Left cardiac atrium (tissue), 4 donors: Measurements from ENCODE around the gene SRR. TPM values are rescaled to one million over a fixed set of nuclear protein-coding genes. Genes with fewer than 3 reads are reported as not detected.

Experiments
- ATAC-seq, 2 donors: fragments of 200-7000 bp; cut with Tn5 transposase; one replicate each; pipeline ENCODE4 v1.9.1; 2020; ENCODE audit warnings: mild to moderate bottlenecking in 2 of 2, moderate library complexity in 2 of 2
- DNase-seq: peaks from one replicate; pipeline ENCODE4 v3.0.0-alpha.2; 2020
- intact Hi-C, 2 donors: fragments of 100-400 bp; cut with DNase I; formaldehyde crosslinking; loops; one replicate each; pipeline versions ENCODE4 v1.14.1 to v1.15.1; 2022 to 2023
- total RNA-seq, 2 donors: library from RNA; stranded (reverse); fragmentation: NEBNext Ultra II Directional; extraction: Animal tissue kit (Norgen Biotek cat#: 25700); gene quantifications; one replicate each; pipeline ENCODE4 v1.2.1, GENCODE V29; 2021
- donor health status: DM: no; HTN: yes; CAD: no.
- donor health status: DM: no; HTN: yes; CAD: no; lungs with severe emphysema.
- donor health status: DM: yes; HTN: yes; CAD: no.
- donor health status: Dilated cardiomyopathy.

The SRR gene
- total RNA-seq, 2 donors from 2014 or later, result 8.7 to 14.5 TPM

DNA sequence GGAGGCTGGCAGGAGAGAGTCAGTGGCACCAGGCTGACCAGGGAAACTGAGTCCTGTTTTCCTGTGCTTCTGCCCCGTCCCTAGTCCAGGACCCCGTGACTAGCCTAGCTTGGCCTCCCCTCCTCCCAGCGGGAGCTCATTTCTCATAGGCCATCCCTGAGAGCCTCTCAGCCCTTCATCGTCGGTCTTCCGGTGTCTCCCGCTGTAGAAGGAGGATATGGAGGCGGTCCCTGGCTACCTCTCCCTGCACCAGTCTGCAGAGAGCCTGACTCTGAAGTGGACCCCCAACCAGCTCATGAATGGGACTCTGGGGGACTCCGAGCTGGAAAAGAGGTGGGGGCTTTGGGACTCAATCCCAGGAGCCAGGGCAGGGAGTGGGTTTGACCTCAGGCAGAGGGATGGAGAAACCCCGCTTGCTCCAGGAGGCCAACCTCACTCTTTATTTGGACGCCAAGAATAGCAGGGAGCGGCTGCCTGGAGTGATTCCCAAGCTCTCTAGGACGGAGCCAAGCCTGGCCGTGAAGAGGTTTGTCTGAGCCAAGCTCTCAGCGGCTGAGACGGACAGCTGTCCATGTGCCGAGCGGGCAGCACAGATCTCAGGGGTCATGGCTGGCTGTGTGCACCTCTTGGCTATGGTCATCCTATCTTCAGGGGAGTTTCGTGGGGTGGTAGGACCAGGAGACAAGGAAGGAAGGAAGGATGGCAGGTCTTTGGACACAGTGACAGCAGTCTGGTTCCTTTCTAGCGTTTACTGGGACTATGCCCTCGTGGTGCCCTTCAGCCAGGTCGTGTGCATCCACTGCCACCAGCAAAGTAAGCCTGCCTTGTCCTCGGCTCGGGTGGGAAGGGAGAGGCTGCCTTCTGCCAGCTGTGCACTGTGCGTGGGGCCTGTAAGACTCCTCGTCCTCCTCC is 60.4 kb downstream of the SRR start:
- intact Hi-C loops, result loop anchor here in 1 of 2 donors (10.0 kb wide), 1 partner anchor 51 kb away; no protein-coding TSS in a partner anchor
- ATAC-seq, result peak; percentile 77 to 79
- peak; percentile 77 for DNase-seq

DNA sequence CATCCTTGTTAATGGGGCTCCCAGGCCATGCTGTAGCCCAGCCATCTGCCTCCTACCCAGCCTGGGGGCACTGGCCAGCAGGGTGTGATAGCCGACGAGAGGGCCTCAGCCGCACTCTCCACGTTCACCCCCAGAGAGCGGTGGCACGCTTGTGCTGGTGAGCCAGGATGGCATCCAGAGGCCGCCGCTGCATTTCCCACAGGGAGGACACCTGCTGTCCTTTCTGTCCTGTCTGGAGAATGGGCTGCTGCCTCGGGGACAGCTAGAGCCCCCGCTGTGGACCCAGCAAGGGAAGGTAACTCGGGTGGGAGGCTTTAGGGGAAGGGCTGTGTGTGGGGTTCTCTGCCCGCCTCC is 61.0 kb downstream of the SRR start:
- intact Hi-C loops, result loop anchor here in 1 of 2 donors (10.0 kb wide), 1 partner anchor 50 kb away; no protein-coding TSS in a partner anchor
- ATAC-seq, result no peak
- DNase-seq, result no peak

DNA sequence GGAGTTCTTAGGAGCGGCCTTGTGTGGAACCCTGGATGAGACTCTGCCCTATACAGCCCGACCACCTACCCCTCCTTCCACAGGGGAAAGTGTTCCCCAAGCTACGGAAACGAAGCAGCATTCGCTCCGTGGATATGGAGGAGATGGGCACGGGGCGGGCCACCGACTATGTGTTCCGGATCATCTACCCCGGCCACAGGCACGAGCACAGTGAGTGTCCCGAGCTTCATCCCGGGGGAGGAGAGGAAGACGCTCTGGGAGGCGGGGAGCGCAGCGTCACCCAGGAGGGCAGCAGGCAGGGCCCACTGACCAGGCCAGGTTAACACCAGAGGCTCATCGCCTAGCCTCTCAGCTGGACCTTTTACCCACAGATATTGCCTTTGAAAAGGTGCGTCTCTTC is 61.4 kb downstream of the SRR start:
- intact Hi-C loops, result loop anchor here in 1 of 2 donors (10.0 kb wide), 1 partner anchor 50 kb away; no protein-coding TSS in a partner anchor
- DNase-seq, result no peak
- no peak for ATAC-seq

DNA sequence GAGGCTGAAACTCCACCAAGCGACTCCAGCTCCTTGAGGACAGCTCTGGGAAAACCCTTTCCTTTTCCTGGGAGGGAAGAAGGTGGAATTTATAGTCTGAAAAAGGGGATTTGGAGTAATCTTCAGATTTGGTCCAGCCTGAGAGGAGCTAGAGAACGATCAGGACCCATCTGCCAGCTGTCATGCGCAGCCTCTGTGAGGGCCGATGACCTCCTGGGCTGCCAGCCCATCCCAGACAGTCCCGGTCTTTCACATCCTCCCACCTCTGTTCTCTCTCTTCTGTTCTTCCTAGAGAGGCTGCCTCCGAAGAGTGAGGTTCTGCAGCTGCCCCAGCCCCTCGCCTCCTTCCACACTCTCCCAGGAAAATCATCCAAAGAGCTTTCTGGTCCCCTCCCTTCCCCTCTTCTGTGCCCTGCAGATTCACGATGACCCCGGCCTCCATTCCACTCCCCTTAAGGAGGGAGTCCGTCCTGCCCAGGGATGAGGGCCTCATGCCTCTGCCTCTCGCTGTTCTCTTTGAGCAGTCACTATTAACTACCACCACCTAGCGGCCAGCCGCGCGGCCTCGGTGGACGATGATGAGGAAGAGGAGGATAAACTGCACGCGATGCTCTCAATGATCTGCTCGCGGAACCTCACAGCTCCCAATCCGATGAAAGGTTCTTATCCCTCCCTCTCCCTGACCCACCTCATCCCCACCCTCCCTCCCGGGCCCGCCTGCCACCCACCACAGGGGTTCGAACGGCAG is 63.2 kb downstream of the SRR start:
- no peak for DNase-seq
- intact Hi-C loops, result loop anchor here in 1 of 2 donors (10.0 kb wide), 1 partner anchor 48 kb away; no protein-coding TSS in a partner anchor
- ATAC-seq, result no peak

DNA sequence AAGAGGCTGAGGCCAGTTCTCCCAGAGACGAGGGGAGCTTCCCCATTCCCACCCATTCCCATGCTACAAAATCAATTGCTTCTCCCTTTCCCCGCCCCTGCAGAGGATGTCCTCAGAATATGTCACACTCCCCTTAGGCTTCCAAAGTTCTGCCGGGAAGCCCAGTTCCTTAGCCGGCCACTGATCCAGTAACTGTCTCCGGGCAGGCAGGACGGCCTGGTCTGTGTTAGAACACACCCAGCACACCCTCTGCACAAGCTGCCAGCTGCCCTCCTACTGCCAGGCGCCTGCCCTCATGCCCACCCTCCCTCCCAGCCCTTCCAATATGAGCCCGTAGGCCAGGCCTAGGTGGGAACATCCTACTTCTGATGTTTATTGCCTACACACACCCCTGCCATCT is 64.6 kb downstream of the SRR start:
- intact Hi-C loops, result loop anchor here in 1 of 2 donors (10.0 kb wide), 1 partner anchor 46 kb away; no protein-coding TSS in a partner anchor
- ATAC-seq (peak in 1 of 2 donors; percentile 45), DNase-seq (no peak)

DNA sequence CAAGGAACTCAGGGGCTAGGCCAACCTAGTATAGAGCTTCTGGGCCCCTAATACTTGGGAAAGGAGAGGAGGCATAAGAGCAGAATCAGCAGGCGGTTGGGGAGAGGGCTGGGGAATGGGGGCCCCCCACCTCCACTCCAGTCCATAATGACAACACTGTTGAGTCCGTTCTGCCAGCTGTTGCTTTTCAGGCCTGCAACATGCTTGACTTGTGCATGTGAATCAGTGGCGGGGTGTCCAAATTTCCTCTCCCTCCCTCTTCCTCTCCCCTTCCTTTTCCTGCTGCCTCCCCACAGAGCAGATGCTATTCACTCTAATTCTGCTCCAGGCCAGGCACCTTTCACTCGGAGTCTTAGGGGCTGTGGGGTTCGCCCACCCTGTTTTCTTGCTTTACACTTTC is 65.3 kb downstream of the SRR start:
- ATAC-seq (no peak), DNase-seq (no peak)
- intact Hi-C loops, result loop anchor here in 1 of 2 donors (10.0 kb wide), 1 partner anchor 46 kb away; no protein-coding TSS in a partner anchor

DNA sequence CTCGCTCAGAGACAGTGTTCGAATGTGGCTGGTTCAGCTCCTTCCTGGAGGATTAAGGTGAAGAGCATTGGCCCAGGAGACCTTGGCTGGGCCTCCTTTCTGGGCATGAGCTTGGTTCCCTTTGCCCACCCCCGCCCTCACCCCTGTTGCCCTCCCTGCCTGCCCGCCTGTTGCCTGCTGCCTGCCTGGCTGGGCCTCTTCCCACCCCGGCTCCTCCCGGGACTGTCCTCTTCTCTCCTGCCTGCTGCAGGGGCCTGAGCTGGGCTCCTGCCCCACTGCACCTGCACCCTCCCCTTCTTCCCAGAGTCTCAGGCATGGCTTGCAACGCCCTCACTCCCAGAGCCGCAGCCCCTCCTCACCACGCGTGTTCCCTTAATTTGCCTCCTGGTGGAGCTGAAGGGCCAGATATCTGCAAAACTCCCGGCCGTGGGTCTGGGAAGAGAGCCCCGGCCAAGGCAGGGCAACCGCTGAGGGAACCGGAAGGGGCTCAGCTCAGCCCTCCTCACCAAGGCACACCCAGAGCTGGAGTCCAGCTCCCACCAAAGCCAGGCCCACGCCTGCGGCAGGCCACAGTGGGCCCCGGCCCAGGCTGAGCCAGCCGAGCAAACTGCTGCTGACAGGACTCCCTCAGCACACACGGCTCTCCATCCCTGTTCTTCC is 65.9 kb downstream of the SRR start:
- intact Hi-C loops, result loop anchor here in 1 of 2 donors (10.0 kb wide), 1 partner anchor 45 kb away; no protein-coding TSS in a partner anchor

DNA sequence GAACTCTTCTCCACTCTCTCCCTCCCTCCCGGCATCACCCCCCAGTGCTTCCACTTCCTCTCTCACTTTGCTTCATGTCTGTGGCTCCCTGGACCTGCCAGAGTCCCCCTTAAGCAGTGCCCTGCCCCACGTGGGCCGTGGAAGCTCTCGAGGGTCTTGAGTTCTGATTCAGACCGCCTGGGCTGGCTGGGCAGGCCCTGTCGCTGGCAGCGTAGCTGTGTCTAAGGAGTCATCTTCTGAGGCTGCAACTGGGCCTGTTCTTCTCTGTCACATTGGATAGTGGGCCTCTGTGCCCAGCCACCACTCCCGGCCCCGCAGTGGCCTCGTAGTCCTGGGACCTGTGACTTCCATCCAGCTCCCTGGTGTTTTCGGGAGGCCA is 66.5 kb downstream of the SRR start:
- intact Hi-C loops, result no loop called here

More for the DNA sequence above, 65.9 kb downstream of the SRR start:
- DNase-seq (no peak), ATAC-seq (peak; percentile 3 to 17)

DNA sequence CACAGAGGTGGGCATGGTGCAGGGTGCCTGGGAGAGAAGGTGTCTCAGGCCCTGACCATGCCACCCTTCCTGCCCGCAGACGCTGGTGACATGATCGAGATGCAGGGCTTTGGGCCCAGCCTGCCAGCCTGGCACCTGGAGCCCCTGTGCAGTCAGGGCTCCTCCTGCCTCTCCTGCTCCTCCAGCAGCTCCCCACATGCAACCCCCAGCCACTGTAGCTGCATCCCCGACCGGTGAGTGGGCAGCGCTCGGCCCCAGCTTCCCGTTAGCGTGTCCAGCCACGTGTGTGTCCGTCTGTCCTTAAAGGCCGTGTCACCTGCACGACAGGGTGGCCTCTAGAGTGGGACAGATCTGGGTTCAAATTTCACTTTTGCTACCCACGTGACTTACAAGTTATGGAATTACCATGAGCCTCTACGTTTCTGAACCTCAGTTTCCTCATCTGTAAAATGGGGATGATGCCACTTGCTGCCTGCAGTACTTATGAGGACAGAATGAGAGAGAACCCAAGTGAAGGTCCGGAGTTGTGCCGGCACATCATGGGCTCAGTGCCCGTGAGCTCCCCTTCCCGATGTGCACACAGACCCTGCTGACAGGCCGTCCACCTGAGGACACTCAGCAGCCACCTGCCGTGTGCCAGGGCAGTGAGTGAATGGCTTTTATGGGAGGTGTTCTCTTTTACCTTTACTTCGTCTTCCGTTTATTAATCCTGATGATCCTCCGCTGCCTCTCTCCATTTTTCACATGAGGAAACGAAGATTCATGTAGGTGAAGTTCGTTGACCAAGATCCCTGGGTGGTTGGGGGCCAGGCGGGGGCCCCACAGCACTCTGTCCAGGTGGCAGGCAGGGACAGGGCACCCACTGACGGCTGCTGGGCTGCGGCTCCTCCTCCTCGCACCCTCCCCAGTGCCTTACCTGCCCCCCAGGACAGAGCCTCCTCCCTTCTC is 67.7 kb downstream of the SRR start:
- ATAC-seq (no peak), DNase-seq (no peak)
- intact Hi-C loops, result no loop called here

More for the DNA sequence above, 66.5 kb downstream of the SRR start:
- DNase-seq, result no peak
- ATAC-seq, result no peak

DNA sequence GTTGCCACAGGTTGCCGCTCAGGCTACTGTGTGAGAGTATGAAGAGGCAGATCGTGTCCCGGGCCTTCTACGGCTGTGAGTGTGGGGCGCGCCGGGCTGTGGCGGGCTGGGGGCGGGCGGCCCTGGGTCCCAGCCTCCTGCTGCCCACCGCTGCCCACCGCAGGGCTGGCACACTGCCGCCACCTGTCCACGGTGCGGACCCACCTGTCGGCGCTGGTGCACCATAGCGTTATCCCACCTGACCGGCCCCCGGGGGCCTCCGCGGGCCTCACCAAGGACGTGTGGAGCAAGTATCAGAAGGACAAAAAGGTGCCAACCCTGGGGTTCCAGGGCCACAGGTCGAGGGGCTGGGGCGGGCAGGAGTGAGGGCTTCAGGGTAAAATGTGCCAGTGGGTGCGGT is 68.4 kb downstream of the SRR start:
- ATAC-seq (no peak), DNase-seq (no peak)
- intact Hi-C loops, result no loop called here

DNA sequence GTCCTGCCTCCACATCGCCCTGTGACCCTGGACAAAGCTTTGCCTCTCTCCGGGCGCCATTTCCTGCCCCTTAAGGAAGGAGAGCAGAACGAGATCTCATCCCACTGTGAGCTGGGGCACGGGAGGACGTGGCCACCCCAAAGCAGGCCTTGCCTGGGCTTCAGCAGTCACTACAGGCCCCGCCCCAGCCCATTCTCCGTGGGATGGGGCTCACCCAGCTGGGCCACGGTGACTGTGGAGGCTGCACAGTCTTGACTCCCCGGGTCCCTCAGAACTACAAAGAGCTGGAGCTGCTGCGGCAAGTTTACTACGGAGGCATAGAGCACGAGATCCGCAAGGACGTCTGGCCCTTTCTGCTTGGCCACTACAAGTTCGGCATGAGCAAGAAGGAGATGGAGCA is 68.9 kb downstream of the SRR start:
- DNase-seq, result no peak

DNA sequence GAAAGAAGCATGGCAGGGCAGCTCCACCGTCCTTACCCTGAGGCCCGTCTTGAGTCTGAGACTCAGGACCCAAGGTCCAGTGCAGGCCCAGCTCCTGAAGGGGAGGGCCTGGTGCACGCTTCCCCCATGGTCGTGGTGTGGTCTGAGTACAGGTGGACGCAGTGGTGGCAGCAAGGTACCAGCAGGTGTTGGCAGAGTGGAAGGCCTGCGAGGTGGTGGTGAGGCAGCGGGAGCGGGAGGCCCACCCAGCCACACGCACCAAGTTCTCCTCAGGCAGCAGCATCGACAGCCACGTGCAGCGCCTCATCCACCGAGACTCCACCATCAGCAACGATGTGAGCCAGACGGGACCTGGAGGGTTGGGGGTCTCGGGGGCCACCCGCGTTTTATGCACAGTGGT is 69.4 kb downstream of the SRR start:
- intact Hi-C loops, result no loop called here
- DNase-seq (no peak), ATAC-seq (no peak)

More for the DNA sequence above, 68.9 kb downstream of the SRR start:
- ATAC-seq, result no peak
- intact Hi-C loops, result no loop called here

Other genes with a start within 250 kb of the SRR start
- 10 to 100 TPM; 20.6 to 22.1 TPM for gene HIC1, start 248.8 kb upstream of the SRR start, total RNA-seq
- gene SMG6, start 165 bp upstream of the SRR start, total RNA-seq, result 10 to 100 TPM; 22.3 to 23.0 TPM
- 10 to 100 TPM; 15.9 to 25.3 TPM for gene TSR1, start 32.5 kb downstream of the SRR start, total RNA-seq
- gene SGSM2, start 33.6 kb downstream of the SRR start, total RNA-seq, result 10 to 100 TPM; 30.7 to 35.5 TPM
- 10 to 100 TPM; 11.2 to 12.7 TPM for gene MNT, start 97.1 kb downstream of the SRR start, total RNA-seq
- gene METTL16, start 207.9 kb downstream of the SRR start, total RNA-seq, result 10 to 100 TPM; 19.2 to 22.7 TPM